H1 (cell line): ENCODE results near the gene AGBL4. TPM values are rescaled to one million over a fixed set of nuclear protein-coding genes. Genes with fewer than 3 reads are reported as not detected.

Experiments
- CTCF ChIA-PET: fragments of 300-600 bp; sonication (Branson Sonifier 250); formaldehyde crosslinking; loops from one replicate; lab custom pipeline; 2021; ENCODE audit not compliant: partially characterized antibody; lab: Charles Lee
- POLR2A ChIA-PET: fragments of 300-600 bp; sonication (Branson Sonifier 250); formaldehyde crosslinking; loops from one replicate; lab custom pipeline; 2021; ENCODE audit warnings: inconsistent platforms; ENCODE audit not compliant: partially characterized antibody; lab: Charles Lee
- DNase-seq, 2 experiments: peaks; one replicate each; pipeline versions ENCODE4 v3.0.0 to v3.0.0-alpha.2; 2010 to 2022; ENCODE audit warnings: low spot score in 2 of 2, low read depth in 1 of 2, mixed read lengths in 1 of 2
- FAIRE-seq: peaks from 2 replicates; lab custom pipeline; 2011; peaks lifted over from hg19 to GRCh38; lab: Jason Lieb, UNC
- H2AFZ ChIP-seq: 2 replicates; pipeline ENCODE4 v1.8.1; 2012; ENCODE audit warnings: low read length, inconsistent platforms
- H2AK5ac ChIP-seq: 2 replicates; pipeline ENCODE4 v1.6.1; 2013; ENCODE audit warnings: low read depth, low read length
- H2BK120ac ChIP-seq: replicated peaks from 2 replicates; pipeline ENCODE3; 2013; ENCODE audit warnings: low read depth, low read length, inconsistent platforms
- H2BK12ac ChIP-seq: 2 replicates; pipeline ENCODE4 v1.6.1; 2013; ENCODE audit warnings: low read depth, low read length
- H2BK15ac ChIP-seq: 2 replicates; pipeline ENCODE4 v1.6.1; 2013; ENCODE audit warnings: low read length
- H2BK20ac ChIP-seq: 2 replicates; pipeline ENCODE4 v1.6.1; 2013; ENCODE audit warnings: low read length
- H2BK5ac ChIP-seq: 2 replicates; pipeline ENCODE4 v1.6.1; 2013; ENCODE audit warnings: low read depth, low read length
- H3K14ac ChIP-seq: 2 replicates; pipeline ENCODE4 v1.6.1; 2013; ENCODE audit warnings: inconsistent platforms; ENCODE audit not compliant: insufficient read length
- H3K18ac ChIP-seq: 2 replicates; pipeline ENCODE4 v1.6.1; 2013; ENCODE audit warnings: low read length; ENCODE audit errors: extremely low read depth
- H3K23ac ChIP-seq: 2 replicates; pipeline ENCODE4 v1.6.1; 2013; ENCODE audit warnings: inconsistent platforms; ENCODE audit not compliant: insufficient read length
- H3K23me2 ChIP-seq: 2 replicates; pipeline ENCODE4 v1.6.1; 2013; ENCODE audit warnings: low read depth, low read length
- H3K27ac ChIP-seq: 2 replicates; pipeline ENCODE4 v1.6.1; 2011; ENCODE audit warnings: low read depth, low read length, inconsistent platforms
- H3K27me3 ChIP-seq, 4 experiments: replicated peaks in 1 of 4; 1 replicate in 1 of 4; 2 replicates in 3 of 4; pipeline versions ENCODE4 v1.6.1 to v1.8.1; 2011 to 2013; ENCODE audit warnings: low read length in 3 of 4, mild to moderate bottlenecking in 3 of 4, inconsistent platforms in 2 of 4, mixed read lengths in 2 of 4, moderate library complexity in 1 of 4; ENCODE audit not compliant: control insufficient read depth in 3 of 4, insufficient read depth in 3 of 4; ENCODE audit errors: extremely low read depth in 1 of 4
- H3K36me3 ChIP-seq, 4 experiments: 2 replicates each; pipeline versions ENCODE4 v1.6.1 to v1.8.1; 2011 to 2013; ENCODE audit warnings: mild to moderate bottlenecking in 4 of 4, low read length in 3 of 4, moderate library complexity in 2 of 4, control low read depth in 1 of 4, inconsistent platforms in 1 of 4; ENCODE audit not compliant: insufficient read depth in 4 of 4, control insufficient read depth in 2 of 4
- H3K4ac ChIP-seq: replicated peaks from 2 replicates; pipeline ENCODE3; 2013; ENCODE audit warnings: low read length, low read depth, mixed read lengths, inconsistent platforms; ENCODE audit not compliant: insufficient read length
- H3K4me1 ChIP-seq, 4 experiments: replicated peaks in 1 of 4; 1 replicate in 1 of 4; 2 replicates in 3 of 4; pipeline versions ENCODE4 v1.6.1 to v1.8.1; 2011 to 2013; ENCODE audit warnings: low read length in 3 of 4, inconsistent platforms in 2 of 4, mixed read lengths in 1 of 4; ENCODE audit not compliant: insufficient read depth in 4 of 4, control insufficient read depth in 3 of 4
- H3K4me2 ChIP-seq, 2 experiments: 2 replicates each; pipeline versions ENCODE4 v1.6.1 to v1.8.1; 2011 to 2013; ENCODE audit warnings: low read depth in 2 of 2, low read length in 2 of 2, control low read depth in 1 of 2, inconsistent platforms in 1 of 2, mild to moderate bottlenecking in 1 of 2; ENCODE audit not compliant: insufficient read depth in 1 of 2
- H3K4me3 ChIP-seq, 4 experiments: fragments of 200-600, 300-600 bp in 1 of 4; sonication (generic), shearing (Covaris generic), sonication (Bioruptor Twin) in 1 of 4; 2 replicates each; pipeline versions ENCODE4 v1.5.1 to v1.8.1; 2011 to 2016; ENCODE audit warnings: low read length in 4 of 4, low read depth in 3 of 4, control low read depth in 2 of 4, inconsistent platforms in 2 of 4, mild to moderate bottlenecking in 2 of 4, mixed read lengths in 1 of 4, moderate library complexity in 1 of 4; ENCODE audit not compliant: insufficient read depth in 2 of 4; ENCODE audit errors: extremely low read depth in 1 of 4
- H3K56ac ChIP-seq: replicated peaks from 2 replicates; pipeline ENCODE3; 2013; ENCODE audit warnings: low read depth, mild to moderate bottlenecking, mixed read lengths, low read length, inconsistent platforms; ENCODE audit not compliant: insufficient read length
- H3K79me1 ChIP-seq: 2 replicates; pipeline ENCODE4 v1.6.1; 2013; ENCODE audit warnings: low read depth, low read length, control low read depth
- H3K79me2 ChIP-seq, 2 experiments: 2 replicates each; pipeline versions ENCODE4 v1.6.1 to v1.8.1; 2012 to 2013; ENCODE audit warnings: low read length in 2 of 2, mild to moderate bottlenecking in 2 of 2, inconsistent platforms in 1 of 2; ENCODE audit not compliant: insufficient read depth in 2 of 2, control insufficient read depth in 1 of 2
- H3K9ac ChIP-seq, 4 experiments: replicated peaks in 1 of 4; 1 replicate in 1 of 4; 2 replicates in 3 of 4; pipeline versions ENCODE4 v1.6.1 to v1.8.1; 2011 to 2013; ENCODE audit warnings: low read depth in 3 of 4, low read length in 3 of 4, control low read depth in 2 of 4, mild to moderate bottlenecking in 2 of 4, moderate library complexity in 2 of 4, inconsistent platforms in 1 of 4; ENCODE audit errors: extremely low read depth in 1 of 4
- H3K9me3 ChIP-seq, 2 experiments: 2 replicates each; pipeline versions ENCODE4 v1.6.1 to v1.8.1; 2012 to 2013; ENCODE audit warnings: mild to moderate bottlenecking in 2 of 2, moderate library complexity in 2 of 2, control low read depth in 1 of 2, inconsistent platforms in 1 of 2, low read depth in 1 of 2, low read length in 1 of 2, mixed read lengths in 1 of 2; ENCODE audit not compliant: insufficient read depth in 2 of 2
- H4K20me1 ChIP-seq, 2 experiments: replicated peaks in 1 of 2; 2 replicates each; pipeline versions ENCODE3 to v1.8.1; 2011 to 2013; ENCODE audit warnings: inconsistent platforms in 2 of 2, low read length in 2 of 2, mild to moderate bottlenecking in 1 of 2; ENCODE audit not compliant: insufficient read depth in 2 of 2, control insufficient read depth in 1 of 2
- H4K5ac ChIP-seq: 2 replicates; pipeline ENCODE4 v1.6.1; 2013; ENCODE audit warnings: low read length, low read depth, mixed read lengths, inconsistent platforms; ENCODE audit not compliant: insufficient read length
- H4K8ac ChIP-seq: 2 replicates; pipeline ENCODE4 v1.8.0; 2013; ENCODE audit warnings: mild to moderate bottlenecking, moderate library complexity, low read length, inconsistent platforms; ENCODE audit not compliant: insufficient read depth; ENCODE audit errors: extremely low read depth
- H4K91ac ChIP-seq: replicated peaks from 2 replicates; pipeline ENCODE3; 2013; ENCODE audit warnings: low read length, mixed read lengths, inconsistent platforms; ENCODE audit not compliant: insufficient read length
- ATF2 ChIP-seq: IDR thresholded peaks from 2 replicates; pipeline ENCODE4 v1.6.1; 2012; ENCODE audit warnings: low read length, inconsistent platforms
- CTCF ChIP-seq, 3 experiments: IDR thresholded peaks; 1 replicate in 2 of 3; 2 replicates in 1 of 3; pipeline versions ENCODE4 v1.5.1 to v1.6.1; 2011; ENCODE audit warnings: low read length in 3 of 3, mild to moderate bottlenecking in 3 of 3, inconsistent platforms in 2 of 3, low read depth in 1 of 3, moderate library complexity in 1 of 3; ENCODE audit not compliant: insufficient read depth in 1 of 3; ENCODE audit errors: control extremely low read depth in 1 of 3
- EP300 ChIP-seq, 2 experiments: IDR thresholded peaks; 1 replicate in 1 of 2; 2 replicates in 1 of 2; pipeline ENCODE4 v1.6.1; 2011 to 2012; ENCODE audit warnings: low read depth in 2 of 2, low read length in 2 of 2, mild to moderate bottlenecking in 2 of 2, borderline replicate concordance in 1 of 2, inconsistent platforms in 1 of 2, moderate library complexity in 1 of 2
- KDM5A ChIP-seq: fragments of 200-600 bp; IDR thresholded peaks from 2 replicates; pipeline ENCODE4 v1.7.1; 2012; ENCODE audit warnings: mild to moderate bottlenecking, low read length, inconsistent platforms, mixed read lengths
- MAX ChIP-seq: IDR thresholded peaks from 2 replicates; pipeline ENCODE4 v1.6.1; 2012; ENCODE audit warnings: inconsistent platforms
- NANOG ChIP-seq: IDR thresholded peaks from 2 replicates; pipeline ENCODE4 v1.6.1; 2011; ENCODE audit warnings: low read length, low read depth, mild to moderate bottlenecking, inconsistent platforms; ENCODE audit not compliant: insufficient read depth, poor library complexity, severe bottlenecking
- RFX5 ChIP-seq: IDR thresholded peaks from 2 replicates; pipeline ENCODE4 v1.6.1; 2011; ENCODE audit warnings: low read depth, low read length, improper control_type of control experiment, borderline replicate concordance
- SRF ChIP-seq: IDR thresholded peaks from 2 replicates; pipeline ENCODE4 v1.6.1; 2011; ENCODE audit warnings: mild to moderate bottlenecking, low read depth, low read length, moderate library complexity
- WGBS, 2 experiments: shearing (Covaris generic) in 1 of 2; methylation state at CpG; one replicate each; pipeline versions ENCODE4 v1.1.6 to v1.1.7; 2013 to 2015; ENCODE audit warnings: low lambda C conversion rate in 2 of 2, mixed read lengths in 2 of 2, inconsistent platforms in 1 of 2, low coverage in 1 of 2, missing lambda C conversion rate in 1 of 2; ENCODE audit not compliant: insufficient replicate concordance in 2 of 2, insufficient coverage in 1 of 2, insufficient read length in 1 of 2; ENCODE audit errors: extremely low coverage in 1 of 2, missing lambda C conversion rate in 1 of 2; 5-methylcytosine and 5-hydroxymethylcytosine counted together
- polyA plus RNA-seq, 7 experiments: library from polyadenylated mRNA; depleted of rRNA in 3 of 7; stranded (reverse) in 5 of 7; unstranded in 2 of 7; fragments of >200 nt in 5 of 7; fragments of 200-250 nt in 2 of 7; gene quantifications; 1 replicate in 5 of 7; 2 replicates in 1 of 7; 4 replicates in 1 of 7; pipeline versions ENCODE4 v1.2.1 to v1.2.3, GENCODE V29; 2011 to 2013; ENCODE audit warnings: missing spikeins in 2 of 7, mixed read lengths in 2 of 7
- total RNA-seq: library from RNA; stranded (reverse); fragmentation: NEBNext Ultra II Directional; extraction: Animal tissue kit (Norgen Biotek cat#: 25700); gene quantifications from 2 replicates; pipeline ENCODE4 v1.2.1, GENCODE V29; 2021

AGBL4 gene
- total and polyA plus RNA-seq, 2 of the 8 experiments (the other 6 are each of a cell fraction or from before 2014, with no cell fraction given) = 0.41 to 0.45 TPM

GRCh38 chr1:49630156-49630555 lies 393.6 kb downstream of the AGBL4 start:
- no peak overlapping the region for H4K91ac ChIP-seq
- CTCF ChIA-PET = no interaction called here
- no peak overlapping the region for H2BK120ac ChIP-seq
- no peaks in the 10 kb centered on the region for H3K79me2 ChIP-seq
- POLR2A ChIA-PET = no interaction called here
- H3K27me3 ChIP-seq = no peaks in the 10 kb centered on the region
- H4K8ac ChIP-seq = no peak overlapping the region
- no peak overlapping the region for H2BK5ac ChIP-seq
- no peak overlapping the region for H3K9ac ChIP-seq
- no peak overlapping the region for H2AFZ ChIP-seq
- H3K27ac ChIP-seq = no peak overlapping the region
- H3K79me1 ChIP-seq = no peaks in the 10 kb centered on the region
- no peak overlapping the region for H2BK15ac ChIP-seq
- H2BK20ac ChIP-seq = no peak overlapping the region
- H3K36me3 ChIP-seq = no peaks in the 10 kb centered on the region
- no peak for DNase-seq
- H2BK12ac ChIP-seq = no peak overlapping the region
- no peak overlapping the region for H3K14ac ChIP-seq
- no peak overlapping the region for H4K5ac ChIP-seq
- no peak overlapping the region for H2AK5ac ChIP-seq
- H3K23ac ChIP-seq = no peak overlapping the region
- H4K20me1 ChIP-seq = no peaks in the 10 kb centered on the region
- H3K4ac ChIP-seq = no peak overlapping the region
- FAIRE-seq = no peak
- H3K9me3 ChIP-seq = peaks cover 79 to 81% of the 10 kb centered on the region in 2 experiments
- no peak overlapping the region for H3K4me2 ChIP-seq
- no peak overlapping the region for H3K56ac ChIP-seq
- no peak overlapping the region for H3K4me3 ChIP-seq
- H3K4me1 ChIP-seq = no peaks in the 10 kb centered on the region
- H3K23me2 ChIP-seq = no peaks in the 10 kb centered on the region
- WGBS, 2 experiments = 83% methylated on average over 2 of the region's 2 CpGs; no CpG with 5 or more reads in 1 of the 2 experiments
- H3K18ac ChIP-seq = no peak overlapping the region
- TF ChIP-seq RFX5 = no peak
- TF ChIP-seq SRF = no peak
- no peak for TF ChIP-seq MAX
- TF ChIP-seq CTCF (IDR thresholded peaks at IDR 0.05; ENCODE audit: control extremely low read depth in 1 of 3, insufficient read depth in 1 of 3, low read depth in 1 of 3, low read length in 3 of 3) = no peak
- no peak for TF ChIP-seq EP300 (IDR thresholded peaks at IDR 0.05; ENCODE audit: borderline replicate concordance in 1 of 2, low read depth in 2 of 2, low read length in 2 of 2)
- TF ChIP-seq KDM5A = no peak
- TF ChIP-seq ATF2 = no peak
- TF ChIP-seq NANOG = no peak
